Measurements from ENCODE around the gene UBE2Q1. TPM values are rescaled to one million over a fixed set of nuclear protein-coding genes. Genes with fewer than 3 reads are reported as not detected.
"Not testable (repeated sequence)": the region's sequence is repeated elsewhere in the genome, so short reads cannot be mapped to it uniquely, and the experiment has no call there.

Gene UBE2Q1
- total and polyA plus RNA-seq, 5 experiments from 2014 or later, result 10.5 to 114 (median 13.3) TPM

- Mint-ChIP-seq H3K4me1 (peaks cover 12 to 25% (median 17%) of the 10 kb centered on the region in 4 donors), H3K9me3 (no peaks in the 10 kb centered on the region), H3K36me3 (peaks cover 2 to 35% (median 6%) of the 10 kb centered on the region in 3 donors), H3K4me3 (no peak overlapping the region), H3K27me3 (peaks cover 0 to 3% (median 0%) of the 10 kb centered on the region in 5 donors), H3K27ac (peak overlapping the region in 3 of 10 donors; percentile 48 to 69 (median 67))
- ATAC-seq (no peak), DNase-seq (no peak)
- POLR2A ChIA-PET, result interaction anchor here (0.7 to 0.8 kb wide), 2 partner anchors 66 to 78 kb away, joined by 3 to 4 read pairs; no protein-coding TSS in a partner anchor
Measured at GRCh38 chr1:154547105-154547732, 11.2 kb downstream of the UBE2Q1 start.

GRCh38 chr1:154546264-154547063 lies 12.0 kb downstream of the UBE2Q1 start:
- Mint-ChIP-seq H3K4me1 (peaks cover 12 to 25% (median 17%) of the 10 kb centered on the region in 4 donors), H3K27me3 (peaks cover 0 to 3% (median 2%) of the 10 kb centered on the region in 5 donors), H3K4me3 (no peak overlapping the region), H3K36me3 (peaks cover 2 to 28% (median 6%) of the 10 kb centered on the region in 3 donors), H3K9me3 (no peaks in the 10 kb centered on the region), H3K27ac (peak overlapping the region in 3 of 10 donors; percentile 43 to 80 (median 59))
- DNase-seq, result peak; percentile 21 to 73 (median 44)
- ATAC-seq, result peak; percentile 83 to 92
- POLR2A ChIA-PET, result interaction anchor here (0.6 to 0.8 kb wide), 3 partner anchors 65 to 554 kb away, joined by 3 to 4 read pairs (median 3); no protein-coding TSS in a partner anchor

GRCh38 chr1:154541231-154541630 lies 17.2 kb downstream of the UBE2Q1 start:
- H3K36me3 Mint-ChIP-seq, result no peaks in the 10 kb centered on the region
- POLR2A ChIA-PET, result no interaction called here

GRCh38 chr1:154539486-154540483 lies 18.7 kb downstream of the UBE2Q1 start:
- ATAC-seq, result no peak
- POLR2A ChIA-PET, result no interaction called here
- no peak for DNase-seq
- H3K27ac Mint-ChIP-seq, result peak overlapping the region in 2 of 10 donors; percentile 36 to 86
- H3K9me3 Mint-ChIP-seq, result peaks cover 0 to 5% (median 0%) of the 10 kb centered on the region in 9 donors
- peaks cover 0 to 15% (median 8%) of the 10 kb centered on the region in 5 donors for H3K27me3 Mint-ChIP-seq
- H3K36me3 Mint-ChIP-seq, result no peaks in the 10 kb centered on the region
- no peak overlapping the region for H3K4me3 Mint-ChIP-seq
- peaks cover 0 to 3% (median 0%) of the 10 kb centered on the region in 4 donors for H3K4me1 Mint-ChIP-seq

More at GRCh38 chr1:154541231-154541630, 17.2 kb downstream of the UBE2Q1 start:
- ATAC-seq (no peak), DNase-seq (no peak)
- no peak overlapping the region for H3K4me3 Mint-ChIP-seq
- no peaks in the 10 kb centered on the region for H3K9me3 Mint-ChIP-seq
- peaks cover 0 to 11% (median 8%) of the 10 kb centered on the region in 5 donors for H3K27me3 Mint-ChIP-seq
- no peak overlapping the region for H3K27ac Mint-ChIP-seq
- H3K4me1 Mint-ChIP-seq, result peaks cover 0 to 8% (median 0%) of the 10 kb centered on the region in 4 donors

GRCh38 chr1:154536570-154536969 lies 21.9 kb downstream of the UBE2Q1 start:
- no peaks in the 10 kb centered on the region for H3K36me3 Mint-ChIP-seq
- H3K9me3 Mint-ChIP-seq, result peaks cover 0 to 5% (median 0%) of the 10 kb centered on the region in 9 donors
- ATAC-seq (no peak), DNase-seq (no peak)
- H3K27me3 Mint-ChIP-seq, result peaks cover 0 to 14% (median 10%) of the 10 kb centered on the region in 5 donors
- POLR2A ChIA-PET, result no interaction called here
- no peak overlapping the region for H3K27ac Mint-ChIP-seq
- H3K4me1 Mint-ChIP-seq, result peaks cover 0 to 3% (median 0%) of the 10 kb centered on the region in 4 donors
- H3K4me3 Mint-ChIP-seq, result no peak overlapping the region

GRCh38 chr1:154533952-154534844 lies 24.3 kb downstream of the UBE2Q1 start:
- no peak overlapping the region for H3K27ac Mint-ChIP-seq
- POLR2A ChIA-PET, result no interaction called here
- peaks cover 0 to 8% (median 5%) of the 10 kb centered on the region in 5 donors for H3K27me3 Mint-ChIP-seq
- no peak overlapping the region for H3K4me3 Mint-ChIP-seq
- H3K9me3 Mint-ChIP-seq, result peaks cover 0 to 5% (median 0%) of the 10 kb centered on the region in 9 donors
- no peak for DNase-seq
- H3K36me3 Mint-ChIP-seq, result no peaks in the 10 kb centered on the region
- ATAC-seq, result no peak
- no peaks in the 10 kb centered on the region for H3K4me1 Mint-ChIP-seq

- H3K27me3 Mint-ChIP-seq, H3K9me3 Mint-ChIP-seq, H3K27ac Mint-ChIP-seq, H3K4me3 Mint-ChIP-seq, H3K36me3 Mint-ChIP-seq, H3K4me1 Mint-ChIP-seq, POLR2A ChIA-PET, ATAC-seq, DNase-seq: not testable (repeated sequence)
Measured at GRCh38 chr1:154531950-154532349, 26.5 kb downstream of the UBE2Q1 start.

GRCh38 chr1:154529308-154529707 lies 29.2 kb downstream of the UBE2Q1 start:
- POLR2A ChIA-PET, result interaction anchor here (0.7 kb wide), 1 partner anchor 16 kb away, joined by 3 read pairs; no protein-coding TSS in a partner anchor
- Mint-ChIP-seq H3K27me3 (peaks cover 0 to 7% (median 3%) of the 10 kb centered on the region in 5 donors), H3K27ac (no peak overlapping the region), H3K36me3 (no peaks in the 10 kb centered on the region), H3K9me3 (no peaks in the 10 kb centered on the region), H3K4me1 (no peaks in the 10 kb centered on the region), H3K4me3 (no peak overlapping the region)
- no peak for DNase-seq
- no peak for ATAC-seq

GRCh38 chr1:154527192-154527591 lies 31.3 kb downstream of the UBE2Q1 start:
- ATAC-seq, result no peak
- no peak for DNase-seq

GRCh38 chr1:154524881-154525280 lies 33.6 kb downstream of the UBE2Q1 start:
- Mint-ChIP-seq H3K4me3 (no peak overlapping the region), H3K9me3 (no peaks in the 10 kb centered on the region), H3K27me3 (peaks cover 0 to 12% (median 5%) of the 10 kb centered on the region in 5 donors), H3K27ac (no peak overlapping the region), H3K36me3 (no peaks in the 10 kb centered on the region), H3K4me1 (no peaks in the 10 kb centered on the region)
- DNase-seq (no peak), ATAC-seq (no peak)
- POLR2A ChIA-PET, result interaction anchor here (0.6 kb wide), 1 partner anchor 415 kb away, joined by 3 read pairs; no protein-coding TSS in a partner anchor

More at GRCh38 chr1:154527192-154527591, 31.3 kb downstream of the UBE2Q1 start:
- Mint-ChIP-seq H3K27me3 (peaks cover 0 to 12% (median 5%) of the 10 kb centered on the region in 5 donors), H3K27ac (no peak overlapping the region), H3K36me3 (no peaks in the 10 kb centered on the region), H3K9me3 (no peaks in the 10 kb centered on the region), H3K4me1 (no peaks in the 10 kb centered on the region), H3K4me3 (no peak overlapping the region)
- POLR2A ChIA-PET, result no interaction called here

- POLR2A ChIA-PET, result no interaction called here
- ATAC-seq, result no peak
- Mint-ChIP-seq H3K9me3 (no peaks in the 10 kb centered on the region), H3K4me3 (no peak overlapping the region), H3K27ac (no peak overlapping the region), H3K4me1 (no peaks in the 10 kb centered on the region), H3K27me3 (peaks cover 4 to 12% (median 6%) of the 10 kb centered on the region in 5 donors), H3K36me3 (no peaks in the 10 kb centered on the region)
- DNase-seq, result no peak
Measured at GRCh38 chr1:154521695-154522094, 36.8 kb downstream of the UBE2Q1 start.

All from naive thymus-derived CD8-positive, alpha-beta T cell (primary cell).